Embryonic facial prominence (tissue), 1 donor: ENCODE measurements around the gene NTRK2.

Experiments
- DNase-seq: peaks from one replicate; pipeline ENCODE4 v3.0.0-alpha.2; 2016; ENCODE audit errors: extremely low spot score

NTRK2 gene

DNA sequence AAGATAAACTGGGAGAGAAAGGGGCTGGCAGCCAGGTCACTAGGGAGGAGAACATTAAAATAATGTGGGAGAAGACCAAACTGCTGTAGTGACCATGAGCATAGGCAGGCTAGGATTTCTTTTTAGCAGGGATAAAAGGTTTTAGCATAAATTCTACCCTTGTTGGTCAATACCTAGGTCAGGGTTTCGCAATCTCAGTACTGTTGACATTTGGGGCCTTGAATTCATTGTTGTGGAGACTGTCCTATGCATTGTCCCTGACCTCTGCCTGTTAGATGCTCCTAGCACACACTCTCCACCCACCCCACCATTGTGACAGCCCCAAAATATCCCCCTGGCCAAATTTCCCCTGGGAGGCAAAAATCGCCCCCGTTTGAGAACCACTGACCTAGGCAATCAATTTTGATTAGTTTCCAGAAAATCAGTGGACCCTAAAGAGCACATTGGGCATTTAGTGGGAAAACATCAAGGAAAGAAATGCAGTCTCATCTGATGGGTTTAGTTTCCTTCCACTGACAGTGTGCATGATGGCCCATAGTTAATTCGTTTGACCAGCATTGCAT lies 181.4 kb downstream of the NTRK2 start:
- DNase-seq, result no peak

DNA sequence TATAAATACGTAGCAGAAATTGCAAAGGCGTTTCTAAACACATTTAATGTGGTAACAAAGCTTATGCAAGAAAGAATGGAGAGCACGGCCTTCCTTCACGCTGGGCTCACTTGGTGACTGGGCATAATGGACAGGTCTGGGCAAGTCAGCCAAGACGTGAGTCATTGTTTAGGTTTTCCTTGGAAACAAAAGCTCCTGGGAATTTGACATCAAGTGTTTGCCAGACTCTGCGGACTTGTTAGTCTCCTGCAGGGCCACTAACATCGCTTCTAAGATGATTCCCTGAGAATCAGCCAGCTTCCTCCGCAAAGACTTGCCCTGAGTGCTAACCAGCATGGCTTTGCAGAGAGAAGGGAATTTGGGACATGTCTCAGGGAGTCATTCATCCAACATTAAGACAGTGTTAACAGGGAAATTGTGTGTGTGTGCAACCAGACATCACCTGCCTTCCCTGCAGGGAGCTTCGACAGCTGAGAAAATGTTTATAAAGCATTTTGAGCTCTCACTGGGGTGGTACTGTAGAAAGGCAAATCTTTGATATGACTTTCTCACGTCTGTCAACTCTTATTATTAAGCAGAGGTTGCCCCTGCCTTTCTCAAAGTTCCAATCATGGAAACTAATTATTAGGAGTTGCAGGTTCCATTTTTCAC lies 182.5 kb downstream of the NTRK2 start:
- DNase-seq, result no peak

DNA sequence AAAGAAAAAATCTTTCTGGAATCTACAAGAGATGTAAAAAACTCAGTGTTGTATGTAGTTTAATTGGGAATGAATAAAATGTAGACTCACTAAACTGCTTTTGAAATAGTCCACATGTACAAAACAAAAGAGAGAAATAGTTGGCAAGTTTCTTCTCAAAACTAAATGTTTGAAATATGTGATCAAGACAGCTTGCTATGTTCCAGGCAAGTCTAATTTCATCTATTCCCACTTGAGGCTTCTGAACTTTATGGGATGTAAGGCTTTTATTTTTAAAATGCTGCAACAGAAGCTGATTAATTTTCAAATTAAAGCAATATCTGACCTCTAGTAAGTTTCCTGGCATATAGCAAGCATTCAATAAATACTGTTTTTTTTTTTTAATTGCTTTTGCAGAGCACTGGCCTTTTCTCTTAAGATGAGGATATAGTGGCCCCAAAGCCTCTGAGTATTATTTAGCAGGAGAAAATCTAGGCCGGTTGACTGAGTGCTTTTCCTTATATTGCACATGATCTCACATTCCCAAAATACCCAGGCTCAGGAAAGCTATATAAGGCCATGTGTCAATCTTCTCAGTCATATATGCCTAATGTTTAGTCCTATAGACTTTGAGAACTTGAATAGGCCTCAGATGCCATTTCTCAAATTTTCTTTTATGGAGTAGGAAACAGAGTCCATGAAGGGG lies 183.2 kb downstream of the NTRK2 start:
- DNase-seq, result no peak

DNA sequence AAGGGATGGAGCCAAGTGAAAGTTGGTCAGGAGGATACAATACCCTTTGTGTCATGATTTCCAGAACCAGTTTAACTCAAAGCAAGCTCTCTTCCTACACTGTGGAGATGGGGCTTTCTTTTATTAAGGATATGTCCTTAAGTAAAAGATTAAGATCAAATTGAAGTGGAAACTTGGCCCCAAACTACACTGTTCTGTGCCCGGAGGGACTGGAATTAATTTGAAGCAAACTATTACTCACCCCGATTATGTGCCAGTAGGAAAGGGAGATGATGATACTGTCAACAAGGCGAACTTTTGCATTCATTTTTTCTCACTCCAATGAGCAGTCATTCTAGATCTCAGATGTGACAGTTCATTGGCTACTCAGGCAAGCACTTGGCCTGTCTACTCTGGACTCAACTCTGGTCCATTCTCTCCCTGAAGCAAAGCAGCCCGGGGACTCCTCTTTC lies 186.7 kb downstream of the NTRK2 start:
- DNase-seq, result no peak

DNA sequence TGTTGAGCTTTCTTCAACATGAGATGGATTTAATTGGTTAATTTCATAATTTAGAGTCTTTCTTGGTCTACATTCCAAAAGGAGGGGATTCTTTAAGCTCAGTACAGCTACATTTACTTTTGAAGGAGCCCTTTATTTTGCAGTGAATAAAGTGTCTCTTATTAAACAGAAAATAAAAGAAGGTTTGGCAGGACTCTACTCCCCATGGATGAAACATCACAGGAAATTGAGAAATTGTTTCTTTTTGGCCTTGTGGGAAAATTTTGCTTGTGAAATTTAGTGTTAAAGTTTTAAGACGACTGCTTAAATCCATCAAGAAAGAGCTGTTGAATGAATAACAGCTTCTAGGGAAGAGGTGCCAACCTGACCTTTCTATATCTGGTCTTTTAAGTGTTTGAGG lies 187.7 kb downstream of the NTRK2 start:
- DNase-seq, result no peak

DNA sequence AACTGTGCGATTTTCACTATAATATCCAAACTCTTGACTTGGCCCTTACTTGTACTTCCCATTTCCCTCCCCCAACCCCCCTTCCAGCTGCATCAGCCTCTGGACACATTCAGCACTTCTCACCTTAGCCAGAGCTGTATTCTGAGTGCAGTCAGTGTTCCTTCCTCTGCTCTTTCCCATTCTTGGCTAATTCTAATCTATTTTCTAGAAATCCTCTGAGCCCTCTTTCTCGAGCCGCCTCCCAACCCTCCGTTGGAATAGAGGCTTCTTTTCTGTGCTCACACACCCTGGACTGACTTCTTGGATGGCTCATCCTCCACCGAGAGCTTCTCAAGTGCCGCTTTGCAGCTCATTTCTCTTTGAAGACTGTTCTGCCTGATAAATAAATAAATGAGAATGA lies 188.8 kb downstream of the NTRK2 start:
- DNase-seq, result no peak

DNA sequence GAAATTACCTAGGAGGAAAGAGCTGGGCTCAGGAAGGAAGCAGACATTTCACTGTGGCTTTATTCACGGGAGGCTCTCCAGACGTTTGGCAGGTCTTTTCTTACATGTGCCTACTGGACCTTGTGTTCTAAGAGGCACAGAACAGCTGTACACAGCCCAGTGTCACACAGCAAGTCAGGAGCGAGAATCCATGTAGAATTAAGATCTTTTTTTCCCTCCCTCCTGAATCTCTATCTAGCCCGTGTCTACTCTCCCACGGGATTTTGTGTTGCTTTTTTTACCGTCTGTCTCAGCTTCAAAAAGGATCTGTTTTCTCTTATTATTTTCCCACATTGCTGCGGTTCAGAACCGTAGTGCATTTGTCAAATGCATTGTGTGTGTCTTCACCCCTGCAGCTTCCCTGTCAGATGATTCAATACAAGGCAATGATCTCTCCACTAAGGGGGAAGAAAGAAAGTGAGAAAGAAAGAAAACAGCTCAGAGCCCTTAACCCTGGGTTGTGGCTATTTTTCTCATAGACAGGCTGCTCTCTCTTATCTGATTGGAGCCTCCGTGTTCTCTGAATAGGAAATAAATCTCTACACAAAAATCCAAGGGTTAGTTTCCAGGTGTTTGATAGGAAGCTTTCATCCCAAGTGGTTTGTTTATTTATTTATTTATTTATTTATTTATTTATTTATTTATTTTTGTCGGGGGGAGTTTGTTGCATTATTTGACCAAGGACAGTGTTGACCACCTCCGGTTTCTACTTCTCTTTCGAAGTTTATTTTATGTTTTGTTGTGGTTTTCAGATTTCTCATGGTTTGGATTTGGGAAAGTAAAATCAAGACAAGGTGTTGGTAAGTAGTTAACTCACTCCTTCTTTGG lies 191.0 kb downstream of the NTRK2 start:
- no peak for DNase-seq

DNA sequence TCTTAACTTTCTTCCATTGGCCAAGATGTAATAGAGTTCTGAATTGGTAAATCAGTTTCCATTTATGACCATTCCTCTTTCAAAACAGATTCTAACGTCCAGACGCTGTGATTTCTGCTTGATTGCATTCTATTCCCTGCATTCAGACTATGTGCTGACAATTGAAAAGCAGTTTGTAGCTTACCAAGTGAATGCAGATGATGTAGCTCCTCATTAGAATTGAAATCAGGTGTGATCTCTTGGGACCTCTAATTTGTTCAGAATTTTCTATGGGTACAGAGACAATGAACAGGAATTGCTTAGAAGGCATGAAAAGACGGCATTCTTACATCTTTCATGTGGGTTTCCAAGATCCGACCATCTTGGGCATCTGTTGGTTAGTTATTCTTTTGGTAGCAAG lies 191.9 kb downstream of the NTRK2 start:
- no peak for DNase-seq

DNA sequence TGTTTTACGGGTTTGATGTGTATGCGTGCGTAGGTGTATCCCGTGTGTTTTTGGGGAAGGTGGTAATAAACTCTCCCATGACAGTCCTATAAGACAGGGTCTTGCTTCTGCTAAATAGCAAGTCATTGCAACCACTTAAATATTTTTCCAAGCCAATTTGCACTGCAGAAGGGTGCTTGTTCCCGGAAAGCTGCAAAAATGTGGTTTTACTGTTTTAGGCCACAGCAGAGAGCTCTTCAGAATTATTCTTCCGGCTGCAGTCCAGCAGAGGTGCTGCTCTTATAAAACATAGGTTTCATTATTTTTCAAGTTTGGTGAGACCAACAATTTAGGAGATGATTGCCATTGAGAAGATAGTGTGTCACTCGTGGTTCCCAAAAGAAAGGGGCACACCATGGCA lies 192.8 kb downstream of the NTRK2 start:
- no peak for DNase-seq

DNA sequence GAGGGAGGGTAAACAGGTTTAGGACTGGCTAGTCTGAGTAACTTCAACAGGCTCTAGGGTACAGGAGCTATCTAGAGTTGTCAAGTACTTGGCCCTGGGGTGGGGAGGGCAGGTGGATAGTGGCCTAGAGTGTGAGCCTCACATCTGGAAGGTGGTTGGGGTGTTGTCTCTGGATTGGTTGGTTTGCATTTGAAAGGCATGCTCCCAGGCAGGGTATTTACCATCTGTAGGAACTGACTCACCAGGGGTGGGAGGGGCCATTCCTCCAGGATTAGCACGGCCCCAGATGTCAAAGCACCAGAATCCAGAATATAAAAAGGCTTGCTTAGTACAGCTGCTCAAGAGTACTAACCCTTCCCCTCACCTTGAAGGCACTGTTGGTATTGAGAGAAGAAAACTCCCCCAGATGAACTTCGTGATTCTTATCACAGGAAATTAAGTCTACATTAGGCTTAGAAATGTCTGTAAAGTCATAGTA lies 193.3 kb downstream of the NTRK2 start:
- no peak for DNase-seq

DNA sequence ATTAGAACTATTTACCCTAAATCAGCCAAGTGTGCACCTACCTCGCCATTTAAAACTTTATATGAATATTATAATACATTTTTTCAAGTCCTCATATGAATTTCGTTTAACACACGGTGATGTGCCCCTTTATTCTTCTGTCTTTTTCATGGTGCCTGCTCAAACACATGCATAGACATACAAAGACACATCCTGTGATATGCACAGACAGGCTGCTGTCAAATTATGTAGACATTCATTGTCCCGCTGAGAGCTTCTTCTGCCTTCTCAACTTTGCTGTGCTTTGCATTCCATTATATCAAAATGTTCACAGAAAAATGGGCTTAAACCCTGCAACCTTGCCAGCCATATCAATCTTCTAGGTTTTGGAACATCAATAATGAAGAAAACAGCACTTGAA lies 193.8 kb downstream of the NTRK2 start:
- no peak for DNase-seq

DNA sequence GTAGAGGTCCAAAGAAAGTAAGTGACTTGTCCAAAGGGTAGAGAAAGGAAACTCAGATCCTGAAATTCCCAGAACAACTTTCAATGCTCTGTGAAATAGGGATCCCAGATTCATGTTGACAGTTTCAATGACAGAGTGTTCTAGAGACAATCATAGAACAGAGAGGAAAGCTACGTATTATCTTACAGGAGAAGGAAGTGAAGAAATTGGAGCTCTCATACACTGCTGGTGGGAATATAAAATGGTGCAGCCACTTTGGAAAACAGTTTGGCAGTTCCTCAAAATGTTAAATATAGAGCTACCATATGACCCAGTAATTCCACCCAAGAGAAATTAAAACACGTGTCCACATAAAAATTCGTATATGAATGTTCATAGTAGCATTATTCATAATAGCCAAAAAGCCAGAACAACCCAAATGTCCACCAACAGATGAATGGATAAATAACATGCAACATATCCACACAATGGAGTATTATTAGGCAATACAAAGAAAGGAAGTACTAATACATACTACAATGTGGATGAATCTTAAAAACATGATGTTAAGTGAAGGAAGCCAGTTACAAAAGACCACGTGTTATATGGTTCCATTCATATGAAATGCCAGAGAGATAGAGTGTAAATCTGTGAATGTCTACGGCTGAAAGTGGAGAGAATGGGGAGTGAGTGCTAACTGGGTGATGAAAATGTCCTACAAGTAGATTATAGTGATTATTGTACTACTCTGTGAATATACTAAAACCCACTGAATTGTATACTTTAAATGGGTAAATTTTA lies 197.1 kb downstream of the NTRK2 start:
- no peak for DNase-seq

DNA sequence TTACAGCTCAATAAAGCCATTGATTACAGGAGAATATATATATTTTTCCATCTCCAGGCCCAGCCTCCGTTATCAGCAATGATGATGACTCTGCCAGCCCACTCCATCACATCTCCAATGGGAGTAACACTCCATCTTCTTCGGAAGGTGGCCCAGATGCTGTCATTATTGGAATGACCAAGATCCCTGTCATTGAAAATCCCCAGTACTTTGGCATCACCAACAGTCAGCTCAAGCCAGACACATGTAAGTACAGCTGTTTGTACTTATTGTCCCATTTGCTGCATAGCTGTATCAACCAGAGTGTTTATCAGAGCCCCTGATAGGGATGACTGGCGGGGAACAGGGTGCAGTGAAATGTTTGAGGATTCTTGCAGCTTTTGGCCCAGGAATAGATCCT lies 197.7 kb downstream of the NTRK2 start:
- DNase-seq, result no peak

DNA sequence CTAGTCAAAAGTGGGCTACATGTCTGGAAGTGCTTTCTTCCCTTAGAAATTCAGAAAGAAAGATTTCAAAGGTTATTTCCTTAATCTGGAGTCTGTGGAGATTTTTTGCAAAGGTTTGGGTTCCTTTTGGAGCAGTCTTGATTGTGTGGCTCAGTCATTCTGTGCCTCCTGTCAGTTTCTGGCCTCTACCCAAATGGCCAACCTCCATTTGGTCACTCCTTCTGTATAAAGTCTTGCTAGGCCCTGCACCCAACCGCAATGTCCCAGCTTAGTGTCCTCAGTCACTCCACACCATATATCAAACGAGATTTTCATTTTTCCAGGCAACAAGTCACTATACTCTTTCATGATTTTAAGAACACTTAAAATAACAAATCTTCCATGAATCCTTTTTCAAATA lies 199.6 kb downstream of the NTRK2 start:
- DNase-seq, result no peak

DNA sequence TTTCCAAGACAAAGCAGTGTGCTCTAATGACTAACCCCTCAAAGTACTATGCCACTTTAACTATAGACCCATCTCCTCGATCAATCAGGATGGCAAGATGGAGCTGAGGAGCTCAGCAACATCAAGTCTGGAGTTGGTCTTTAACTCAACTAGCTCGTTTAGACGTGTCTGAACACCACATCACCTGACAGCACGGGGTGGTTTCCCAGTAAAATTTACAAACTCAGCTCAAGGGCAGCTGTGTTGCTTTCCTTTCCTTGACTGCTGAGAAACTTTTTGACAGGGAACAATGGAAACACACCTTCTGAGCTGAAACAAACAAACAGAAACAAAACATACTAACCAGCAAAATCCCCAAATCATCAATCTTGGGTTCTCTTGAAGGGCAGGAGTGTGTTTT lies 202.5 kb downstream of the NTRK2 start:
- no peak for DNase-seq

DNA sequence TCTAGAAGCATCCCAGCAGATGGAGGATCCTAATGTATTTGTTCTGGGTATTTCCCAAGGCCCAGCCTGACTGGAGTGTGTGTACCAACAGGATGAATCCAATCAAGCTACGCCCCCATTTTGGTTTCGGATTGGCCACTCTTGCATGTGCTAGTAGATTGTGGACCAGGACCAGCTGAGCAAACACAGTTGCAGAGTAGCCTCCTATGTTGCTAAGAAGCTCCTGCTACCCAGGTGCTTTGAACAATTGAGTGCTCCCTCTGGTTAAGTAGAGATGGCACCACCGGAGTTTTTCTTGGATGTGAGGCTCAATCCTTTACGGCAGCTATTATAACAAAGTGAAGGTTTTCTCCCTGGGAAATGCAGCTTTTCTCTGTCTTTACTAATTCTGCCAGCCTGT lies 204.5 kb downstream of the NTRK2 start:
- DNase-seq, result no peak

DNA sequence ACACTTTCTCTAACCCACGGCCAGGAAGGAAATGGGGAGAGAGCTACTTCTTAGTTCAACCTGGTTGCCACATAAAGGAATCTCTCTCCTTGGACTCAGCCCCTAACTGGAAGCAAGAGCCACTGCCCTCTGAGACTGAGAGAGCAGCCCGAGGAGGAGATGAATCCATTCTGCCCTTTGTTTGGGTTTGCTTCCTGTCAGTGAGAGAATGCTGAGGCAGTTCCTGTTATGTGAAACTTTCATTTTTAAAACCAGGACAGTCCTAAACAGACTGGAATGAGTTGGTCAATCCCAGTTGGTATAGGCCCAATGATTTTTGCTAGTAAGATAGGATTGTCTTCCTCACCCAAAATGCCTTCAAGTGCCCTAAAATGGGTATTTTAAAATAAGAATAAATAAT lies 205.1 kb downstream of the NTRK2 start:
- DNase-seq, result no peak

DNA sequence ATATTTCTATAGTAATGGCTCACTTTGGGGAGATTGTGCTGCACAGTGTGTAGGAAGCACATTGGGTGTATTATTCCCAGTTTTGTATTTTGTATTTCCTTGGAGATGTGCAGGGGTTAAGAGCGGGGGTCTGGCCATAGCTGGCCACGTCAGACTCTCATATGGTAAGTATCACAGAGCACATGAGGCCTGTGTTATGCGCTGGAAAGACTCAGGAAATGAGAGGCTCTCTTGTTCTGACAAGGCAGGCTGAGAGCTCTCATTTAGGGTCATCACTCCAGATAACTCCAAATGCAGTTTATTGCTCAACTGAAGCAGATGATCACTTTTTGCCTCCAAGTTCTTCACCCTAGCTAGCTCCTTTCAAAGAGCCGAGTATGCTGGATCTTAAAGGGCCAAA lies 205.7 kb downstream of the NTRK2 start:
- no peak for DNase-seq

DNA sequence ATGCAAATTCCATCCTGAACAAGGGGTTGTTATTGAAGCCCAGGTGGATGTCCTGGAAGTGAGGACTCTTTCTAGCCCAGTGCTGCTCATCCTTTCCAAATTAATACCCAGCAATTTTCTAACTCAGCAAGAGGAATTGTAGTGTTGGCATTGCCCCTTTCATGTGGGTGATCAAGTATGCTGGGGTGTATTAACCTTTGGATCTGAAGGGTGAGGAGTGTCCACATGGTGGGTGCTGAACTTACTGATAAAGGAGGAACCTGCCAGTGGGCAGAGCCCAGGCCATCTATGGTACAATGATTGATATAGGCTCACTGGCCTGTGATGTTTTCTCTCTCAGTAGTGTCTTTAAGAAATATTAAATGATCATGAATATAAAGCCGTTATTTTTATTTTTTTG lies 210.1 kb downstream of the NTRK2 start:
- DNase-seq, result no peak

DNA sequence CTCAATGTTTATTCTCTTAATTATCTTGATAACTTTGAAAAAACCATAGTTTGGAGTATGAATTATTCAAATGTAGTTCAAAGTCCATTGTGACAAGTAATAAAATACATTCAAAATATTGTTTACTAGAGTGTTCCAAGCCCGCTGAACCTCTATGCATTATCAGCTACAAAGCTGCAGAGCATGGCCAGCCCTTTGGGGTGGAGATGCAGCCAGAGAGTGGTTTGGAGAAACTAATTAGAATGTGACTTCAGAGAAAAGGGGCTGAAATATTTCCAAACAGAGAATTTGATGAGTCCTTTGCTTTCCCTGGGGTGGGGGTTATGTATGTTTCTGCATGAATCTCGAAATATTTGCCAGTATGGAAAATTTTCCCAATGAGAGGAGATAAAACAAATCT lies 211.3 kb downstream of the NTRK2 start:
- no peak for DNase-seq

DNA sequence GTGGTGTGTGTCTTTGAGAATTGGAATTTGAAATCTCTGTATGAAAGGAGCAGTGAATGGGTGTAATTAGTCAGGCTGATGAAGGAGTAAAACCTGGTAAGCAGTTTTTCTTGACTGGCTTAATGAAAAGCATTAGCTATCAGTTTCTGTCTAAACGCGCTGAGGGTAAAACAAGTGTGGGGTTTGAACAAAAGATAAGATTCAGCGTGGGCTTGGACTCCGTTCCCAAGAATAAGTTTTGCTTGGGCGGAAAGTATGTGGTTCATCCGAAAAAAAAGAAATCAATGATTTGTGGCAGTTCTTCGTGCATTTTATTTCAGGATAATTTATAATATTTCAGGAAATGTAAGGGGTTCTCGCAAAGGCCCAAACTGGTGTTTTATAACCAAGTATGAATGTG lies 217.3 kb downstream of the NTRK2 start:
- DNase-seq, result no peak

DNA sequence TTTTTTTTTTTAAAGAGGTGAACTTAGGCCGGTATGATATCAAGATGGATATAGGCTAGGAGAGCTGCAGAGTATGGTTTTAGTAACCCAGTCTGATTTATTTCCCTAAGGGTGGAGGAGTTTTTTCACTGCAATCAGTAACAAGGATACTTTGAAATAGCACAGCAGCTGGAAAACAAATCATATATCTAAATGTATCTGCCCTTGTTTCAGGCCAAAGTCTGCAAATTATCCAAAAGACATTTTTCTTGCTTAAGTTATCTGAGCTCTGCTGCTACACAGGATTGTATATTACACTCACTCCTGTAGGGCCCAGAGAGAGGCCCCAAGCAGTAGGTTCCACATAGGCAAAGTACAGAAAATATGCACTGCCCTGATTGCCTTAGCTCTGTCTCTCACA lies 222.4 kb downstream of the NTRK2 start:
- no peak for DNase-seq
